Measurements from ENCODE around the gene AKNA.

The AKNA gene

GRCh38 chr9:114392749-114393112 lies 4.9 kb upstream of the AKNA start:
- no peak for DNase-seq

GRCh38 chr9:114390952-114391351 lies 3.2 kb upstream of the AKNA start:
- DNase-seq = no peak

GRCh38 chr9:114389612-114390368 lies 2.0 kb upstream of the AKNA start:
- DNase-seq = no peak

GRCh38 chr9:114388764-114389375 lies 1.1 kb upstream of the AKNA start:
- no peak for DNase-seq

GRCh38 chr9:114388357-114388682 lies 538 bp upstream of the AKNA start:
- DNase-seq = no peak

GRCh38 chr9:114386886-114387679 lies 699 bp downstream of the AKNA start:
- DNase-seq = no peak

GRCh38 chr9:114386361-114386885 lies 1.4 kb downstream of the AKNA start:
- no peak for DNase-seq

GRCh38 chr9:114385397-114386181 lies 2.2 kb downstream of the AKNA start:
- DNase-seq = no peak

- DNase-seq = no peak
Observed at GRCh38 chr9:114384836-114385396, 2.9 kb downstream of the AKNA start.

- no peak for DNase-seq
Observed at GRCh38 chr9:114384341-114384740, 3.4 kb downstream of the AKNA start.

- no peak for DNase-seq
Observed at GRCh38 chr9:114383521-114384231, 4.1 kb downstream of the AKNA start.

GRCh38 chr9:114382699-114383520 lies 4.9 kb downstream of the AKNA start:
- DNase-seq = no peak

GRCh38 chr9:114378883-114379282 lies 8.9 kb downstream of the AKNA start:
- DNase-seq = no peak

- no peak for DNase-seq
Observed at GRCh38 chr9:114378016-114378415, 9.8 kb downstream of the AKNA start.

- no peak for DNase-seq
Observed at GRCh38 chr9:114376586-114377445, 11.0 kb downstream of the AKNA start.

GRCh38 chr9:114375386-114376175 lies 12.2 kb downstream of the AKNA start:
- DNase-seq = no peak

GRCh38 chr9:114374936-114375335 lies 12.8 kb downstream of the AKNA start:
- DNase-seq = no peak

GRCh38 chr9:114373960-114374730 lies 13.6 kb downstream of the AKNA start:
- DNase-seq = no peak

Measured in NCI-H1694 (cell line).